Measurements from ENCODE around the gene CYP3A5. TPM values are rescaled to one million over a fixed set of nuclear protein-coding genes. Genes with fewer than 3 reads are reported as not detected.

CYP3A5 gene
- total and polyA plus RNA-seq, 2 of the 13 experiments (the other 11 are each of a cell fraction or from before 2014, with no cell fraction given) = 5.7 to 9.3 TPM

- TF ChIP-seq ARID3A (IDR thresholded peaks at IDR 0.05; ENCODE audit: low read depth, low read length) = no peak; the same call in 1 of the 2 replicates
- no peak for TF ChIP-seq PHF5A (CRISPR knock-in tag; IDR thresholded peaks at IDR 0.05; ENCODE audit: low read depth, unreplicated experiment)
- TF ChIP-seq CBFB (CRISPR knock-in tag; IDR thresholded peaks at IDR 0.05) = no peak
- TF ChIP-seq TBP (CRISPR knock-in tag; IDR thresholded peaks at IDR 0.05) = no peak
- TF ChIP-seq CREM (IDR thresholded peaks at IDR 0.05) = peak; percentile 47; the same call in 1 of the 2 replicates
- no peak for TF ChIP-seq CREM (CRISPR knock-in tag; IDR thresholded peaks at IDR 0.05)
- 0 out of 2 replicates have a peak, but pooled peaks have one; percentile 43 for TF ChIP-seq SNAPC4 (CRISPR knock-in tag; IDR thresholded peaks at IDR 0.05)
- TF ChIP-seq KDM3A (CRISPR knock-in tag; IDR thresholded peaks at IDR 0.05; ENCODE audit: low read depth) = no peak
- no peak for TF ChIP-seq ZNF563 (CRISPR knock-in tag; IDR thresholded peaks at IDR 0.05)
- TF ChIP-seq ZNF644 (CRISPR knock-in tag; IDR thresholded peaks at IDR 0.05; ENCODE audit: low read depth) = peak; percentile 87
- no peak; the same call in 1 of the 2 replicates for TF ChIP-seq ZNF263 (CRISPR knock-in tag; IDR thresholded peaks at IDR 0.05)
- no peak for TF ChIP-seq ZNF44 (CRISPR knock-in tag; IDR thresholded peaks at IDR 0.05)
- no peak for TF ChIP-seq ZNF552 (CRISPR knock-in tag; IDR thresholded peaks at IDR 0.05; ENCODE audit: borderline replicate concordance)
- TF ChIP-seq GPN1 (CRISPR knock-in tag; IDR thresholded peaks at IDR 0.05; ENCODE audit: borderline replicate concordance) = no peak
- no peak for TF ChIP-seq ZBTB37 (CRISPR knock-in tag; IDR thresholded peaks at IDR 0.05)
- TF ChIP-seq TEF (CRISPR knock-in tag; IDR thresholded peaks at IDR 0.05) = no peak
- TF ChIP-seq AHDC1 (CRISPR knock-in tag; IDR thresholded peaks at IDR 0.05; ENCODE audit: borderline replicate concordance) = peak; percentile 95
Measured at GRCh38 chr7:99677648-99678045, 2.1 kb downstream of the CYP3A5 start (continued).

Measured in HepG2 (cell line).